ENCODE measurements around the gene WIPF3.

DNA sequence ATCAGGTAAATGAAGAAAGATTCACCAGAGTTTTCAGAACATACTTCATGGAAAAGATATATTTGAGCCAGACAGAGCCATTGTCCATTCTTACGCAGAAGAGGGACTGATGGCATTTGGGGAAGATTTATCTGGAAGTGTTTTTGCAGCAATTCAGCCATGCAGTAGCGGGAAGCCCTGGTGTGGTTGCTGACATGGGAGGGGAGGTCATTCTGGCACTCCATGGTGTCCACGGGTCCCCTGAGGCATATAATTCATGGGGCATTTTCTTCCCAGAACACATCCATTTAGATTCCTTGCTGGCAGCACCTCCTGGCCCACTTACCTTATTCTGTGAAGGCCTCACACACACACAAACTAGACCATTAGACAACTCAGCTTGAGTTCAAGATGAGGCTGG is 55.6 kb downstream of the WIPF3 start:
- TF ChIP-seq, protein P1, sequence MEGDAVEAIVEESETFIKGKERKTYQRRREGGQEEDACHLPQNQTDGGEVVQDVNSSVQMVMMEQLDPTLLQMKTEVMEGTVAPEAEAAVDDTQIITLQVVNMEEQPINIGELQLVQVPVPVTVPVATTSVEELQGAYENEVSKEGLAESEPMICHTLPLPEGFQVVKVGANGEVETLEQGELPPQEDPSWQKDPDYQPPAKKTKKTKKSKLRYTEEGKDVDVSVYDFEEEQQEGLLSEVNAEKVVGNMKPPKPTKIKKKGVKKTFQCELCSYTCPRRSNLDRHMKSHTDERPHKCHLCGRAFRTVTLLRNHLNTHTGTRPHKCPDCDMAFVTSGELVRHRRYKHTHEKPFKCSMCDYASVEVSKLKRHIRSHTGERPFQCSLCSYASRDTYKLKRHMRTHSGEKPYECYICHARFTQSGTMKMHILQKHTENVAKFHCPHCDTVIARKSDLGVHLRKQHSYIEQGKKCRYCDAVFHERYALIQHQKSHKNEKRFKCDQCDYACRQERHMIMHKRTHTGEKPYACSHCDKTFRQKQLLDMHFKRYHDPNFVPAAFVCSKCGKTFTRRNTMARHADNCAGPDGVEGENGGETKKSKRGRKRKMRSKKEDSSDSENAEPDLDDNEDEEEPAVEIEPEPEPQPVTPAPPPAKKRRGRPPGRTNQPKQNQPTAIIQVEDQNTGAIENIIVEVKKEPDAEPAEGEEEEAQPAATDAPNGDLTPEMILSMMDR (IDR thresholded peaks at IDR 0.05 in 2 of 3, conservative IDR thresholded peaks at IDR 0.05 in 1 of 3; ENCODE audit: control insufficient read depth in 2 of 3, extremely low read depth in 1 of 3, insufficient read depth in 1 of 3, low read depth in 3 of 3, low read length in 3 of 3), result no peak
- TF ChIP-seq, protein P2, sequence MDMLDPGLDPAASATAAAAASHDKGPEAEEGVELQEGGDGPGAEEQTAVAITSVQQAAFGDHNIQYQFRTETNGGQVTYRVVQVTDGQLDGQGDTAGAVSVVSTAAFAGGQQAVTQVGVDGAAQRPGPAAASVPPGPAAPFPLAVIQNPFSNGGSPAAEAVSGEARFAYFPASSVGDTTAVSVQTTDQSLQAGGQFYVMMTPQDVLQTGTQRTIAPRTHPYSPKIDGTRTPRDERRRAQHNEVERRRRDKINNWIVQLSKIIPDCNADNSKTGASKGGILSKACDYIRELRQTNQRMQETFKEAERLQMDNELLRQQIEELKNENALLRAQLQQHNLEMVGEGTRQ (IDR thresholded peaks at IDR 0.05; ENCODE audit: borderline replicate concordance, low read depth, low read length), result no peak
- TF ChIP-seq, protein P3, sequence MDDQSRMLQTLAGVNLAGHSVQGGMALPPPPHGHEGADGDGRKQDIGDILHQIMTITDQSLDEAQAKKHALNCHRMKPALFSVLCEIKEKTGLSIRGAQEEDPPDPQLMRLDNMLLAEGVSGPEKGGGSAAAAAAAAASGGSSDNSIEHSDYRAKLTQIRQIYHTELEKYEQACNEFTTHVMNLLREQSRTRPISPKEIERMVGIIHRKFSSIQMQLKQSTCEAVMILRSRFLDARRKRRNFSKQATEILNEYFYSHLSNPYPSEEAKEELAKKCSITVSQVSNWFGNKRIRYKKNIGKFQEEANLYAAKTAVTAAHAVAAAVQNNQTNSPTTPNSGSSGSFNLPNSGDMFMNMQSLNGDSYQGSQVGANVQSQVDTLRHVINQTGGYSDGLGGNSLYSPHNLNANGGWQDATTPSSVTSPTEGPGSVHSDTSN (IDR thresholded peaks at IDR 0.05; ENCODE audit: insufficient replicate concordance, low read depth, low read length), result no peak
- TF ChIP-seq EZH2 (IDR thresholded peaks at IDR 0.05; ENCODE audit: borderline replicate concordance, control insufficient read depth, low read depth, low read length) (no peak), POLR2AphosphoS5 (IDR thresholded peaks at IDR 0.05; ENCODE audit: low read length) (no peak), RAD21 (IDR thresholded peaks at IDR 0.05; ENCODE audit: insufficient read depth, low read depth, low read length) (no peak), MEF2A (IDR thresholded peaks at IDR 0.05; ENCODE audit: insufficient read depth, low read depth, low read length) (no peak), HDAC6 (IDR thresholded peaks at IDR 0.05; ENCODE audit: unreplicated experiment) (no peak), ZNF274 (IDR thresholded peaks at IDR 0.05; ENCODE audit: insufficient read depth, insufficient read length) (no peak)
- TF ChIP-seq, protein P4, sequence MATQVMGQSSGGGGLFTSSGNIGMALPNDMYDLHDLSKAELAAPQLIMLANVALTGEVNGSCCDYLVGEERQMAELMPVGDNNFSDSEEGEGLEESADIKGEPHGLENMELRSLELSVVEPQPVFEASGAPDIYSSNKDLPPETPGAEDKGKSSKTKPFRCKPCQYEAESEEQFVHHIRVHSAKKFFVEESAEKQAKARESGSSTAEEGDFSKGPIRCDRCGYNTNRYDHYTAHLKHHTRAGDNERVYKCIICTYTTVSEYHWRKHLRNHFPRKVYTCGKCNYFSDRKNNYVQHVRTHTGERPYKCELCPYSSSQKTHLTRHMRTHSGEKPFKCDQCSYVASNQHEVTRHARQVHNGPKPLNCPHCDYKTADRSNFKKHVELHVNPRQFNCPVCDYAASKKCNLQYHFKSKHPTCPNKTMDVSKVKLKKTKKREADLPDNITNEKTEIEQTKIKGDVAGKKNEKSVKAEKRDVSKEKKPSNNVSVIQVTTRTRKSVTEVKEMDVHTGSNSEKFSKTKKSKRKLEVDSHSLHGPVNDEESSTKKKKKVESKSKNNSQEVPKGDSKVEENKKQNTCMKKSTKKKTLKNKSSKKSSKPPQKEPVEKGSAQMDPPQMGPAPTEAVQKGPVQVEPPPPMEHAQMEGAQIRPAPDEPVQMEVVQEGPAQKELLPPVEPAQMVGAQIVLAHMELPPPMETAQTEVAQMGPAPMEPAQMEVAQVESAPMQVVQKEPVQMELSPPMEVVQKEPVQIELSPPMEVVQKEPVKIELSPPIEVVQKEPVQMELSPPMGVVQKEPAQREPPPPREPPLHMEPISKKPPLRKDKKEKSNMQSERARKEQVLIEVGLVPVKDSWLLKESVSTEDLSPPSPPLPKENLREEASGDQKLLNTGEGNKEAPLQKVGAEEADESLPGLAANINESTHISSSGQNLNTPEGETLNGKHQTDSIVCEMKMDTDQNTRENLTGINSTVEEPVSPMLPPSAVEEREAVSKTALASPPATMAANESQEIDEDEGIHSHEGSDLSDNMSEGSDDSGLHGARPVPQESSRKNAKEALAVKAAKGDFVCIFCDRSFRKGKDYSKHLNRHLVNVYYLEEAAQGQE (IDR thresholded peaks at IDR 0.05; ENCODE audit: low read depth, low read length), result no peak

All from GM12878 (cell line).